Activated CD4-positive, CD25-positive, alpha-beta regulatory T cell treated with anti-CD3 and anti-CD28 coated beads, Interleukin-2, amount 50 U/mL, for 72 hours (primary cell): Measurements from ENCODE around the gene MTRF1L.
A peak's percentile ranks its signal among the peaks of the same experiment; 100 is the strongest.

ENCODE experiments used
- DNase-seq: peaks from one replicate; pipeline ENCODE4 v3.0.0; 2021

The MTRF1L gene, protein sequence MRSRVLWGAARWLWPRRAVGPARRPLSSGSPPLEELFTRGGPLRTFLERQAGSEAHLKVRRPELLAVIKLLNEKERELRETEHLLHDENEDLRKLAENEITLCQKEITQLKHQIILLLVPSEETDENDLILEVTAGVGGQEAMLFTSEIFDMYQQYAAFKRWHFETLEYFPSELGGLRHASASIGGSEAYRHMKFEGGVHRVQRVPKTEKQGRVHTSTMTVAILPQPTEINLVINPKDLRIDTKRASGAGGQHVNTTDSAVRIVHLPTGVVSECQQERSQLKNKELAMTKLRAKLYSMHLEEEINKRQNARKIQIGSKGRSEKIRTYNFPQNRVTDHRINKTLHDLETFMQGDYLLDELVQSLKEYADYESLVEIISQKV

DNA sequence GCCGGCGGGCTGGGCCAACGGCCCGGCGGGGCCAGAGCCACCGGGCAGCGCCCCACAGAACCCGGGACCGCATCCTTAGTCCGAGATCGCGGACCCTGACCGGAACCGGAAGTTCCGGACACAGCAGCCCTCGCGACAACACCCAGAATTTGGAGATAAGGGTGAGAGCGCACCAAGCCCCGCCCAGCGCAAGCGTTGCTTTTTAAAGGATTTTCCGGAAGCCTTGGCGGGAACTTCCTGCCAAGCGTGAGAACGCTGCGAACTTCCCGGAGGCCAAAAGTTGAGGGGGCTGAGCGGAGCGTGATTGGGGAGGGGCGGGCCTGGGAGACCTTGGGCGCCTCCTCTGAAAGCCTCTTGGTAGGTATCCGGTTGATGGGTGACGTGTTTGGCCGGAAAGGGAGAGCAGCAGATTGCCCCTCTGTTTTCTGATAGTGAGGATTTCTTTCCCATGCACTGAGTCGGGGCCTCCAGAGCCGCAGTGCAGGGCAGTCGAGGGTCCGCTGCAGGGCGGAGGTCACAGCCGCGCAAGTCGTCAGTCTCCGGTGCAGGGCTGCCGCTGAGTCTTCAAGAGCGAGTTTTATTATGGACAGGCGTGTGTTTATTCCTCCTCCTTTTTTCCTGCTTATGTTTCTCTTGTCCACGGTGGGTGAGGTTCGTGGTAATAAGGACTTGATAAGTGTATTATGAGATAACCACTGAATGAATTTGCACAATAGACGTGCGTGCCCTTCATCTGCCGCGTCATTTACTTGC is at the start of gene MTRF1L:
Gene MTRF1L (minus strand): TSS at position 97 of the 753 bp plus-strand sequence. CDS start 24 bp downstream, at position 73.
- DNase-seq, result peak; percentile 85

DNA sequence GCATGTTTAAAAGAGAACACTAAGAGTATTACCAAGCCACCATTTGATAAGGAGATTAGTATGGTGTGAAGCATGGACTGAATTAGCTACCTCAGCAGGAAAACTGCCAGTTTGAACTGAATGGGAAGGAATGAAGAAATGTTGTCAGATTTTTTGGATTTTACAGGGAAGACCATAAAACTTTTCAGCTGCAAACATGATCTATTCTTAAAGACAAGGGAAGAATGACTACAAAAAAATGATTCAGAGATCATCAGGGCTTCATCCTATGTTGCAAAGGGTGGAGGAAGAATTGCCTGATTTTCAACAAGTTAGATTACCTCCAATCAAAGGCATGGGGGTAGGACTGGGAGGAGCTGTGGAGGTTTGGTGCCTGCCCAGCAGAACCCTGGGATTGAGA is 49.3 kb upstream of the MTRF1L start:
- DNase-seq, result no peak

DNA sequence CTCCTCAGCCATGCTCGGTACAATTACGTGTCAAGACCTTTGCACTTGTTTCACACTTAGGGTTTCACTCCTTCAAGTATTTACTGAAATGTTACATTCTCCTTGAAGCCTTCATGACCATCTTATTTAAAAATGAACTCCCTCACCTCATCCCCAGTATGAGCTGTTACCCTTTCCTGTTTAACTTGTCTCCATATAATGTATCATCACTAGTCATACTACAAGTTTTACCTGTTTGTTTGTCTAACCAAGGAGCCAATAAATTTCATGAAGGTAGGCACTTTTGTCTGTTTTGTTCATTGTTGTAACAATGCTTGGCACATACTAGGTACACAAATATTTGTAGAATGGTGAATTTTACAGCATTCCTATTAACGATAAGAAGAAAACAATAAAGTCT is 46.1 kb upstream of the MTRF1L start:
- no peak for DNase-seq

- DNase-seq, result no peak
Observed at GRCh38 chr6:153047386-153047785, 44.9 kb upstream of the MTRF1L start.

DNA sequence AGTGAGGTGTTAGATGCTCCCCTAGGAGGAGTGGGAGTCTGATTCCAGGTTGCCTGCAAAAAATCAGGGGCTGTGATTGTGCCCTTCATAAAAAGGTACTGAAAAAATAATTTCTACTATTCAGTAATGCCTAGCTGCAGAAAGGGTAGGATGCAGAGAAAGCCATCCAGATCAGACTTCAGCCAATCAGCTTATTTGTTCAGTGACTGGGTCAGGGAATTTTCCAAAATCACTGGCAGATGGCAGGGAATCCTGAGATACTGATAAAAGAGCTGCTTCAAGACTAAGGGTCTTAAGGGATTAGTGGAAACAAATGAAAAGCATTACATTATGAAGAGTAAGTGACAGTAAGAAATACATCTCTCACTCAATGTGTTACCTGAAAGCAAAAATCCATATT is 42.8 kb upstream of the MTRF1L start:
- no peak for DNase-seq

DNA sequence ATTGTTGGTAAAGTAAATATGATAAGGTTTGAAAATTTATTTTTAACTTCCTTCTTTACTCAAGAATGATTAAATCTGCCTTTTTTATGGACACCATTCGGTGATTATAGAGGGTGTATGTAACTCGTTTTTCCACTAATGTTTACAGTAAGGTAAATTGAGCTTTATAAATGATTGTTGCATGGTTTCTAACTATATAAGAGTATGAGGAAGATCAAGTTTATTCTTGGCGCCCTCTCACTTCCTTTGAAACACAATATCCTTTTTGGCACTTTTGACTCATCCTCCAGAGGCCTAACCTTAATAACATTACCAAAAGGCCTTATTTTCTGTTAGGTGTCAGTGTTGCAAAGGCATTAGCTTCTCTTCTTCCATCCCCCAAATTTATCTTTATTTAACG is 41.8 kb upstream of the MTRF1L start:
- DNase-seq, result no peak

DNA sequence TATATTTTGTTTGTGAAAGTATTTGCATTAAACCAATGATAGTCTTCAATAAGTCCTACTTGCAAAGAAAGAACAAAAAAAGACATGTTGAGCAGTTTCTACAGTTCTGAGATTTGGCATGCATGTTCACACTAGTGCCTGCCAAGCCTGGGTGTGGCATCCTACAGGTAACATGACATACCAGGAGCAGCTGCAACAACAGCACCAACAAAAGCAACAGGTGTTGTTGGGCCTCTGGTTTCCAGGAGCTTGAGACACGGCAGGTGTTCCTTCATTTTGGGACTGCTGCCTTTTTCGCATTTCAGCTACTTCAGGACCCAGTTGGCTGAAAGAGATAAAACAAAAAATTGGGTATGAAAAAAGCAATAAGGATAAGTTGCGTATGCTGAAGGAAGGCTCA is 41.2 kb upstream of the MTRF1L start:
- DNase-seq, result no peak

- no peak for DNase-seq
Observed at GRCh38 chr6:153038378-153039057, 36.0 kb upstream of the MTRF1L start.

DNA sequence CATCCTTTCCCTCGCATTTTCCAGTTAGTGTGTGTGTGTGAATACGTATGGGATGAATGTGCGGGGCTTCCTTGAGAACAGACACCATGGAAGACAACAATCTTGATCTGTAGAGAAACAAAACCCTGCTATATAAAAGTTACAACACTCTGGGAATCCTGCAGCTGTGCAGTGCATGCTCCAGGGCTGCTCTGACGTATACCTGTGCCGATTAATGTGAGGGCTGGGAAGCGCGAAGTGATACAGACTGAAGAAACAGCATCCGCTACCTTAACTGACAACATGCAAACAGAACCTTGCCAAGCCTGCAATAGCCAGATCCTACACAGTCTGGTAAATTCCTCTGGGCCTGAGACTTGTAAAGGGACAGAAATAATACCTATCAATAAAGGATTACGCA is 31.6 kb upstream of the MTRF1L start:
- DNase-seq, result no peak

DNA sequence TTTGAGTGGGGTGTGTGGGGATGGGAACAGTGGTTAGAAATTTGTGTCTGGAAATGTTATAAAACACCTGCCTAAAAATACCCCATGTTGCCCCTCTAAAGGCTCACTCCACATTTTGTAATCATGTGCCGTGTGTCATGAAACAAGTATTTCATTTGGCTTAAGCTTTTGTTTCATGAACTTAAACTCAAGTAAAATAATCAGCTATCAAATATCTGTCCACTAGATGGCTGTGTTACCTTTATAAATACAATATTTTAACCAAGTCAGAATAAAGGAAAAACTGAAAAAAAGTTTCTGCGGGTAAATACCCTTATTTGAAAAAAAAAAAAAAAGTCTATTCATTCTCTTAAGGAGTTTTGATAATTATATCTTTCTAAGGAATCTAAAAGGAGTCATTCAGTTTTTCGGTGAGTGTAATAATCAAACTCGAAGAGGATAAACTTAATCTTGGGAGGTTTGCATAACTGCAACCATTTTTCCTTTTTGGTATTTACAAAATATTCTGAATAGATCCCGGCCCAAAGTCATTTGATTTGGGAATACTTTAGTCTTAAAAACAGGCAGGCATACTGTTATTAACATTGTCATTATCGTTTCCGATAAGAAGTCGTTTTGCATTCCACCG is 29.9 kb upstream of the MTRF1L start:
- no peak for DNase-seq

- no peak for DNase-seq
Observed at GRCh38 chr6:153031335-153031955, 28.9 kb upstream of the MTRF1L start.

GRCh38 chr6:153028963-153029362 is 26.5 kb upstream of the MTRF1L start:
- no peak for DNase-seq

DNA sequence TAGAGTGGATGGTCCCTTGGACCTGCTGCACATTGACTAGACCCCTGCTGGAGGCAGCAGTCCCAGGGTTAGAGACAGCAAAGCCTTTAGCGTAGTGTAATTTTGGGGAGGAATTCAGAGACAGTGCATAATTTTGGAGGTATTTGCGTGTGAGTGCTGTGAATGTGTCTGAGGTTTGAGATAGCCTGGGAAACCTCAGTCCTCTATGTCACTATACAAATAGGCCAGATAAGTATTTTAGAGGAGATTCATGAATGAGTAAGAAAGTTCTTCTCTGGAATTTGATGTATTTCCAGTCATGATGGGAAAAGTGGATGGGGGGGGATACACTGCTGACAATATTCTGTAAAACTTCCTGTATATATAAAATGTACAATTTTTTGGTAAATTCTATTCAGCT is 25.8 kb upstream of the MTRF1L start:
- no peak for DNase-seq

GRCh38 chr6:153027480-153027879 is 25.0 kb upstream of the MTRF1L start:
- no peak for DNase-seq

- DNase-seq, result no peak
Observed at GRCh38 chr6:153024709-153025017, 22.2 kb upstream of the MTRF1L start.

- peak; percentile 30 for DNase-seq
Observed at GRCh38 chr6:153023977-153024708, 21.6 kb upstream of the MTRF1L start.

- DNase-seq, result no peak
Observed at GRCh38 chr6:153018355-153018754, 15.8 kb upstream of the MTRF1L start.

GRCh38 chr6:153016846-153017245 is 14.3 kb upstream of the MTRF1L start:
- no peak for DNase-seq

DNA sequence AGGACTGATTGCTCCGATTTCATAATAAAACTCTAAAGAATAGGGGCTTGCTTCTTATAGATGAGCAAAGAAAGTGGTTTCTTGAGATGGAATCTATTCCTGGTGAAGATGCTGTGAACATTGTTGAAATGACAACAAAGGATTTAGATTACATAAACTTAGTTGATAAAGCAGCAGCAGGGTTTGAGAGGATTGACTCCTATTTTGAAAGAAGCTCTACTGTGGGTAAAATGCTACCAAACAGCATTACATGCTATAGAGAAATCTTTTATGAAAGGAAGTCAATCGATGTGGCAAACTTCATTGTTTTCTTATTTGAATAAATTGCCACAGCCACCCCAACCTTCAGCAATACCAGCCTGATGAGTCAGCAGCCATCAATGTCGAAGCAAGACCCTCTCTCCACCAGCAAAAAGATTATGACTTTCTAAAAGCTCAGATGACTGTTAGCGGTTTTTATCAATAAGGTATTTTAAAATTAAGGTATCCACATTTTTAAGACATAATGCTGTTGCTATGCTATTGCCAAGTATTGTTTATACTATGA is 12.7 kb upstream of the MTRF1L start:
- DNase-seq, result no peak

- no peak for DNase-seq
Observed at GRCh38 chr6:153013438-153013837, 10.9 kb upstream of the MTRF1L start.

GRCh38 chr6:153012856-153013255 is 10.3 kb upstream of the MTRF1L start:
- DNase-seq, result no peak

DNA sequence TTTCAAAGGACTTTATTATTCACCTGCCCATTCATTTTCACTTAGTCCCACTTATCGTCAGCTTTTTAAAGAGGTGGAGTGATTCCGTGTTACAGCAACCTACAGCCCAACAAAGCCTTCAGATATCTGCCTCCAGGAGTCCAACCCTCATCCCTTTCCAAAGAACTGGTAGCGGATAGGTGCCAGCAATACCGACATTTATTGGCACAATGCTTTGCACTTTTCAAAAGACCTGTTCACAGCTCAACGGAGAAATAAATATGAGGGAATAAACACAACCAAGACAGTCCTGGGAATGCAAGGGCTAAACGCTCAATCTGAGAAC is 819 bp upstream of the MTRF1L start:
- DNase-seq, result no peak
